HG03460 (cell line): ENCODE data around the gene COBL.

ENCODE experiments used
- ATAC-seq: cut with Tn5 transposase; IDR thresholded peaks from one replicate; pipeline ENCODE4 v1.9.1; 2021; ENCODE audit not compliant: unreplicated experiment

COBL gene

GRCh38 chr7:51152706-51153200, 163.9 kb downstream of the COBL start:
- no peak for ATAC-seq

DNA sequence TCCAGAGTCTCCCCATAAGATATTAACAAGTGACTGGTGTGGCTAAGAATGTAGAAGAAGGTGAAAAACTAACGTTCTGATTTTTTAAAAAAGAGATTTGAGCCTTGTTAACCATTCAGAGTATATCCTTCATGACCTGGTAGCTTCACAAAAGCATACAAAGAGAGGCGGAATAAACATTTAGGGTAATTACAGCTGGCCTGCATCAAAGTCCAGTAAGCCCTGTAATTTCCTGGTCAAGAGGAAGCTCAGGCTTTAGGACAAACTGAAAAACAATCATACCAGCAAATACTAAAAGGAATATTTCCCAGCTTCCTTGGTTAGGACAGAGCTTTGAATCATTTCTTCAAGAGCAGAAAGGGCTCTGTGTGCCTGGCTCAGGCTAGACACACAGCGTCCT, 165.2 kb downstream of the COBL start:
- no peak for ATAC-seq

- ATAC-seq, result no peak
These were observed 166.4 kb downstream of the COBL start for GRCh38 chr7:51150193-51150592.

DNA sequence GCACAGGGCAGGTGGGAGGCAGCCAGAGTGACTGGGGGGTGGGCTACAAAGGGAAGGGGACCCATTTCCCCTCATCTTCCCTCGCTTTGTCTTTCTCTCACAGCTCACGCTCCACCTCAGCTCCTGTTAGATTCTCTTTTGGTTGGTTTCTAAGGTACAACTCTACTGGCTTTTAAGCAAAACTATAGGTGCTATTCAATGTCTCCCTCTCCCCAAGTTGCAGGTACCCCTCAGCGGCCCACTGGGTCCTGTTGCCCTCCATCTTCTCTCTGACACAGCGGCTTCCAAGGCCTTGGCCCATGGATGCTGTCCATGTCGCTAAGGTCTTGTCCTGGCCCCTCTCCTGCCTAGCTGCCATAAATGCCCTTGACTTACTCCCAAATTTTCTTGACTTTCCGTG, 168.4 kb downstream of the COBL start:
- ATAC-seq, result no peak

DNA sequence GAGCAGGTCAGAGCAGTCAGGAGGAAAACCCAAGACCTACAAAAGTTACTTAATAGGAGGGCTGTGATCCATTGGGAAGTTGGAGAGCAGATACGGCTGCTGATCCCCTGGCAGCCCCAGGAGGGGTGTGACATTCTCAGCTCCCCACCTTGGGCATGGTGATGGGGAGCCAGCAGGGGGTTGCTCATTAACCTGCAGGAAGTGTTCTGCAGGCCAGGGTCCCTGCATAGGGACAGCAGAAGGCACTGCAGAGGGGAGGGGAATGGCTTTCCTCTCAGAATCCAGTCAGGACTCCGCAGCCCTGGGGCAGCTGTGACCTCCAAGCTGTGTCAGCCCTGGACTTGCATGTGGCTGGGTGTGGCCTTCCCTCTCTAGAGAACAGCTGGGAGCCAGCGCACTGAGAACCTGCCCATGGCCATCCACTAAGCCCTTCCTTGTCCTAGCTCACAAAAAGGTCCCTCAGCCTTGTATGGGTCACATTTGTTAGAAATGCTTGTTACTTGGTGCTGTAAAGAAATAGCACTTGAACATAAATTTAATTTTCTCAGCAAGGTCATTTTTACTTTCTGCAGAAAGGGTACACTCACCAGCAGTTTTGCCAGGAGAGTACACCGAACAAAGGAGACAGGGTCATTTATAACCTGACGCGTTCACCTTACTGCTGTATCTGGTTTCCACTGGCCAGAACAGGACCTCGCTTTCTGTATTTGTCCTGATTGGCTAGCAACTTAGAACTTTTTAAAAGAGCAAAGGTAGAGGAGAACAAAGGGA, 169.6 kb downstream of the COBL start:
- ATAC-seq, result no peak

- ATAC-seq, result no peak
These were observed 172.4 kb downstream of the COBL start for GRCh38 chr7:51144178-51144577.

GRCh38 chr7:51142741-51143385, 173.7 kb downstream of the COBL start:
- no peak for ATAC-seq

GRCh38 chr7:51141451-51142003, 175.1 kb downstream of the COBL start:
- ATAC-seq, result no peak

- ATAC-seq, result no peak
These were observed 176.1 kb downstream of the COBL start for GRCh38 chr7:51140199-51141164.

DNA sequence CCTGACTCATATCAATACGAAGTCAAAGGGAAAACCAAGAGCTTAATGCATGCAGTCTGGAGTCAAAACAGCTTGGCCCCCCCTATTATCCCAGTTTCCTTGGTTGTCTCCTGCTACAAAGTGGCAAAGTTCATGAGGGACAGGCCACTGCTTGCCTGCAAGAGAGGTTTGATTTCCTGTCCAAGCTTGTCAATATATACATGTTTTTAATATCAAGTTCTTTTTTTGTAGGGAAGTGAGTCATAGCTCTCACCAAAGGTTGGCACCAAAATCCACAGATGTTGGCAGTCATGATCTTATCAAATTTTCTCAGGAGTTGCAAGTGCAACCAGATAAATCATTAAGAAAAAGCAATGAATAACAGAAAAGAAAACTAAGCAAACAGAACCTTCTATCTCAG, 176.8 kb downstream of the COBL start:
- ATAC-seq, result no peak

DNA sequence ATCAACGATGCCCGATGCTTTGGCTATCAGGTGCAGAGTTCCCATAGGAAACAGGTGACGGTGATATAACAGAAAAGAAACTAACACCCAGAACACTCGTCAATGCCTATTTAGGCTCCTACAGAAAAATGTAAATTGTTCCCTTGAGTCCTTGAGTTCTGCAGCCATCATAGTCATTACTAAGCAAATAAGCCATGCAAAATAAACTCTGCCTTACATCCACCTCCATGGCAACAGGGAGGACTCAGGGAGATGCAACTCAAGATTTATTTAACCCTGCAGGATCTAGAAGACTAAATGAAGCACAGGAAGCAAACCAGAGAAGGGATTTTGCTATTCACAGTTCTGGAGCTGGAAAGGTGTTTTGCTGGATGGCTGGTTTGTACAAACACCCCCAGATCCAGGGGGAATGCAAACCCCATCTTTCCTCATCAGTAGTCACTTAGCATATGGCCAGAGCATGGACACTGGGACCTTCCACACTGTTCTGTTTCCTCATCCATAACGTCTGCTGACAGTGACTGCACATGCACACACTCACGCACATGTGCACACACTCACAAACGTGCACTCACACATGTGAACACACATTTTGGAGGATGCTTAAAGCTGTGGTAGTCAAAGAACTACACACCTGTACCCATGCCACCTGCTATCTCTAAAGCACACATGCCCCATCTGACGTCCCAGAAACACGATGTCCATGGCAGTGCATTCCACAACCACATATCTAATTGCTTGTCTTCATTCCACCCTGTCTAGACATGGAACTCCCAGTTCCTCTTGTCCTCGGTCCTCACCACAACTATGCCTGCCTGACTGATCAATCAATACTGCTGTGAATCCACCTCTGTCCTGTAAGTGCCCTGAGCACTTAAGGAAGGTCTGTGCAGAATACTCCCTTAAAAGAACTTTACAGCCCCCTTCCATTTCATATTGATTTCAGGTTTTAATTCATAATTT, 178.2 kb downstream of the COBL start:
- ATAC-seq, result no peak

DNA sequence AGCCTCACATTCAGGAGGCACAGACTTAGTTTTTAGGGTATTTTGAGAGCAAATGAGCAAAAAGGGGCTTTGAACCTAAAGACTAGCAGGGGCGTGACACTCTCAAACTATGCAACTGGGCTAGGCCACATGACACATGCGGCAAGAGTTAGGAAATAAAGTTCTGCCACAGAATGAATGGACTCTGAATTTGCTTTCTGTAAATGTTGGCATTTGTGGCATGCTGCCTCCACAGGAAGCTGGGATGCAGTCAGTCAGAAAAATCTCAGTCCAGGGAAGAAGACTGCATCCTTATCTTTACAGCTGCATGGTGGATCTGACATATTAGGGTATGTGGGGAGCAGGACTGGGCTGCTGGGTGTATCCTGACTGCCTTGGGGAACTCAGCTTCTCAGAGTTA, 181.0 kb downstream of the COBL start:
- no peak for ATAC-seq

DNA sequence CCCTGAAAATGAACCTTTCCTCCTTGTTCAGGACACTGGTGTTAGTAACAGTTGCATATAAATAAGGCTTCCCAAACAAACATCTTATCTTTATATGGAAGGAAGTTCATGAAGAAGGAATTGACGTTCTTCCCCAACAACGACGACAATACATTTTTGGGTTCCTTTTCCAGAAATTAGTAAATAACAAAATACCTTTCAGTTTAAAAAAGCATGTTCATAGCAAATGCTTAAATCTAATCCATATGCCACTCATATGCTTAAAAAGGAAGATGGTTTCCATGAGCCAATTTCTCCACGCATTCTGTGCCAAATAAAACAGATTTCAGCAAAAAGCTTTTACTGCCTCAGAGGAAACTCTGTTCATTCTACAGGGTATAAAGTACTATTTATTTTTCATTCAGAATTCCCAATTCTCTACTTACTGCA, 182.6 kb downstream of the COBL start:
- ATAC-seq, result no peak

- ATAC-seq, result no peak
These were observed 183.9 kb downstream of the COBL start for GRCh38 chr7:51132661-51133060.

- ATAC-seq, result no peak
These were observed 186.8 kb downstream of the COBL start for GRCh38 chr7:51129527-51130472.

- no peak for ATAC-seq
These were observed 187.8 kb downstream of the COBL start for GRCh38 chr7:51128545-51129435.

- no peak for ATAC-seq
These were observed 189.0 kb downstream of the COBL start for GRCh38 chr7:51127618-51127904.
